GM18508 (cell line): ENCODE data around the gene STYXL1.
"Not testable (repeated sequence)": the region's sequence is repeated elsewhere in the genome, so short reads cannot be mapped to it uniquely, and the experiment has no call there.

Source experiments
- ATAC-seq: cut with Tn5 transposase; IDR thresholded peaks from one replicate; pipeline ENCODE4 v1.9.1; 2021; ENCODE audit warnings: moderate number of reproducible peaks; ENCODE audit not compliant: insufficient read depth, unreplicated experiment

The STYXL1 gene

GRCh38 chr7:76044375-76044865 is 3.4 kb downstream of the STYXL1 start:
- ATAC-seq: no peak

DNA sequence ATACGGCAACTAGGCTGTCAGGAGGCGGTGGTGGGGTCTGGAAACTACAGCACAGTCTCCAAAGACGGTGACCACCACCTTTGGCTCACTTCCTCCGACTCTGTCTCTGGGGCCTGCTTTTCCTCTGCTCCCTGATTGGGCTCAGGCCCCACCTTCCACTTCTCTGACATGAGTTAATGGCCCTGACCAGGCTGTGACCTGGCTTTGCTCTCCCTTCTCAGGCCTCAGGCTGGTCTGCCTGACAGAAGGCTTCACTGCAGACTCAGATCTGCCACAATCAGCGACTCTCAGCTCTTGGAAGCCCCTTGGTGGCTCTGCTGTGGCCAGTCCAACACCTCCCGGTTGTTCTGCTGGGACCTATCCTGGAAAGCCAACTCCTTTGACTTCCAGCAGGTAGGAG is 7.7 kb downstream of the STYXL1 start:
- no peak for ATAC-seq

GRCh38 chr7:76037310-76037709 is 10.5 kb downstream of the STYXL1 start:
- no peak for ATAC-seq

GRCh38 chr7:76031964-76032363 is 15.8 kb downstream of the STYXL1 start:
- ATAC-seq: no peak

- ATAC-seq: not testable (repeated sequence)
Observed at GRCh38 chr7:76029682-76030081, 18.1 kb downstream of the STYXL1 start.

GRCh38 chr7:76023002-76023401 is 24.8 kb downstream of the STYXL1 start:
- no peak for ATAC-seq

- ATAC-seq: no peak
Observed at GRCh38 chr7:76022026-76022780, 25.6 kb downstream of the STYXL1 start.

DNA sequence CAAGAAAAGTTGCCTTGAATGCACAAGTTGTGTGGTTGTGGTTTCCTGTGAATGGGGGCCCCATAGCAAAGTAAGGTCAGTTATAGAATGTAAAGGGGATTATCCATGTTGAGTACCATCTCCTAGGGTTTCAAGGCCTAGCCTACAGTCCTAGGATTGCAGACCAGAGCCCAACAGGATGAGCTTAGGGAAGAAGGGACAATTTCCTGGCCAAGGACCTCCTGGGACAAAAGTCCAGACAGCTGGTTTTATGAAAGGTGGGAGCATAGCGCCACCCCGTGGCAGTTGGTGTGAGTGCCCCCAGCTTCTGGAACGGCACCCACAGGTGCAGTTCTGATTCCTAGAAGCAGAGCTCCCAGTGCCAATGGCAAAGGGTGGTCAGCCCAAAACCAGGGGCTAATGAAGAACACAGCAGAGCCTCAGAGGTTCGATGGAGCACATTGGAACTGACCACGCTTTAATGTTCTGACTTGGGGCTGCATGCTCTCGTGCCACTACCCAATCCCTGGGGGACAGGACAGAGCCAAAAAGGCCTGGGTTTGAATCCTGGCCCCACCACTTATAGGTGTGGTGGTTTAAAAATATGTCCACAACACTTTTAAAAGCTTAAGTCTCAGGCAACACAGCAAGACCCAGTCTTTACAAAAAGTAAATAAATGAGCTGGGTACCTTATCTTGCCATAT is 27.6 kb downstream of the STYXL1 start:
- no peak for ATAC-seq

DNA sequence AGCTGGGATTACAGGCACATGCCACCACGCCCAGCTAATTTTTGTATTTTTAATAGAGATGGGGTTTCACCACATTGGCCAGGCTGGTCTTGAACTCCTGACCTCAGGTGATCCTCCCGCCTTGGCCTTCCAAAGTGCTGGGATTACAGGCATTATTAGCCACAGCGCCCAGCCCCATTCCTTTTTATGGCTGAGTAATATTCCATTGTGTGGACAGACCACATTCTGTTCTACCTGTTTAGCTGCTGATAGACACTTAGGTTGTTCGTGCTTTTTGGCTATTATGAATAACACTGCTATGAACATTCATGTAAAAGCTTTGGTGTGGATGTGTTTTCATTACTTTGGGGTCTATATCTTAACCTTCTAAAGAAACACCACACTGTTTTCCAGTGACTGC is 29.3 kb downstream of the STYXL1 start:
- ATAC-seq: not testable (repeated sequence)

DNA sequence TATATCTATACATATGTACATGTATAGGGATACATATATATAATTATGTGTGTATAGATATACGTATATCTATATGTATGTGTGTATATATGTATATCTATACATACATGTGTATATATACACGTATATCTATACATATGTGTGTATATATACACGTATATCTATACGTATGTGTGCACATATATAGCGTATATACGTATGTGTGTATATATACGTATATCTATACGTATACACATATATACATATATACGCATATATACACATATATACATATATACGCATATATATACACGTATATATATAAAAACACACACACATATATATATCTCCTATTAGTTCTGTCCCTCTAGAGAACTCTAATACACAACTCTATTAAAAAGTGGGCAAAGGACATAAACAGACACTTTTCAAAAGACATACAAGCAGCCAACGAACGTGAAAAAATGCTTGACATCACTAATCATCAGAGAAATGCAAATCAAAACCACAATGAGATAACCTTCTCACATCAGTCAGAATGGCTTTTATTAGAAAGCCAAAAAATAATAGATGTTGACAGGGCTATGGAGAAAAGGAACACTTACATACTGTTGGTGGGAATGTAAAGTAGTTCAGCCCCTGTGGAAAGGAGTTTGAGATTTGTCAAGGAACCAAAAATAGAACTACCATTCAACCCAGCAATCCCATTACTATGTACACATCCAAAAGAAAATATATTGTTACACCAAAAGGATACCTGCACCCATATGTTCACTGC is 31.4 kb downstream of the STYXL1 start:
- no peak for ATAC-seq

DNA sequence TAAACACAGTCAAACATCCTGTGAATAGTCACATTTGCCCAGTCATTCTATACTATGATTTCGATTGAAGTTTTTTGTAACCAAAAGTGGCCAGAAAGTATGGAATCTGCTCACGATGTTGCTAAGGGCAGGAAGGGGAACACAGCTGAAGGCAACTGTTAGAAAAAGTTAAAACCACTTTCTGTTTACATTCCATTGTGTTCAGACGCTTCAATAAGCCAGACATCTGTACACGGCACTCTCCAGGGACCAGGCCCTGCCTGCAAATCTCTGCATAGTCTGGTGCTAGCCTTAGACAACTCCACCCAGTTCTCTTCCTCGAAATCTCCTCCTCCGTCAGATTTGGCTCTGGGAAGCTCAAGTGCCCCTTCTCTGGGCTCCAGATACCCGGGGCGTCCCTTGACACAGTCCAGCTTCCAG is 36.3 kb downstream of the STYXL1 start:
- ATAC-seq: no peak

- no peak for ATAC-seq
Observed at GRCh38 chr7:76009672-76010600, 37.9 kb downstream of the STYXL1 start.

DNA sequence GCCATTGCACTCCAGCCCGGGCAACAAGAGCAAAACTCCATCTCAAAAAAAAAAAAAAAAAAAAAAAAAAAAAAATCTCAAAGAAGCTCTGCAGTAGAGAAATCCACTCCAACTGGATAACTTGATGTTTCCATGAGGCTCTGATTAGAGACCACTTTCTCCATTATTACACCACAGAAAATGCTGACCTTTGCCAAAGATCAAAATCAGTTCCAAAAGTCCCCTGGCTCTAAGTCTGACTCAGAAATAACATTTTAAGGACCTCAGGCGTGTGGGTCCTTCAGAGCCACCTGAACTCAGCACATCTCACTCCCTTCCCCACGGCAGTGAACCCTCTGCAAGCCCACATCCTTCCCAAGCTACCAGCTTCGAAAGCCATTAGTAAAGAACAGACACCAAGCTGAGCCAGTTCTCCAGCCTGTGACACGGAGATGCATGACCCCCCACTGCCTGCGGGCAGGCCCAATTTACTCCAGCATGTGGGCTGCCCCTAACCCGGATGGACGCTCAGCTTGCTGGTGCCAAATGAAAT is 39.6 kb downstream of the STYXL1 start:
- ATAC-seq: no peak

DNA sequence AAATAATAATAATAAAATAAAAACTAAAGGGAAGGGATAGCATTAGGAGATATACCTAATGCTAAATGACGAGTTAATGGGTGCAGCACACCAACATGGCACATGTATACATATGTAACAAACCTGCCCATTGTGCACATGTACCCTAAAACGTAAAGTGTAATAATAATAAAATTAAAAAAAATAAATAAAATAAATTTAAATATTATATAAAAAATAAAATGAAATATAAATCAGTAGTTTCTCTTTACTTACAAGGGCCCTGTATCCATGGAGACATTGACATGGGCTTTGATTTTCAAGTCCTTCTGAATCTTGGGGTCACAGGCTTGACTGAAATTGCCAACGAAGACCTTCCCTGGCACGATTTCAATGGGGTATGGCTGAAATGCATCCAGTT is 42.8 kb downstream of the STYXL1 start:
- not testable (repeated sequence) for ATAC-seq

- ATAC-seq: no peak
Observed at GRCh38 chr7:76003351-76003750, 44.4 kb downstream of the STYXL1 start.

GRCh38 chr7:76002822-76003221 is 45.0 kb downstream of the STYXL1 start:
- no peak for ATAC-seq

- no peak for ATAC-seq
Observed at GRCh38 chr7:76002139-76002538, 45.7 kb downstream of the STYXL1 start.

DNA sequence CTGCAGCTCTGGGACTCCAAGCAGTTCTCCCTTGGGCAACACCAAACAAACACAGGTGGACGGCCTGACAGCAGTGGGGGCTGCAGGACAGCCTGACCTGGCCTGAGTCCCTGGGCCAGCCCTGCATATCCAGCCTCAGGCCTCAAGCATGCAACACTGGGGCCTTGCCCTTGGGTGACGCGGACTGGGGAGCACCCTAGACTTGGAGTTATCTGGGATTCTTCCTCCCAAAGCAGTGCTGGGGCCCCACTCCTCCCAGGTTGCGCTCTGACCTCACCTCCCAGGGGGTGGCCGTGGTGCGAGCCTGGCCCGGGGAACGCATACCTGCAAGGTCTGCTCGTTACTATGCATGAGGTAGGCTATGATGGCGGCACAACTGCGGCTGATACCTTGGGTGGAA is 47.2 kb downstream of the STYXL1 start:
- no peak for ATAC-seq

DNA sequence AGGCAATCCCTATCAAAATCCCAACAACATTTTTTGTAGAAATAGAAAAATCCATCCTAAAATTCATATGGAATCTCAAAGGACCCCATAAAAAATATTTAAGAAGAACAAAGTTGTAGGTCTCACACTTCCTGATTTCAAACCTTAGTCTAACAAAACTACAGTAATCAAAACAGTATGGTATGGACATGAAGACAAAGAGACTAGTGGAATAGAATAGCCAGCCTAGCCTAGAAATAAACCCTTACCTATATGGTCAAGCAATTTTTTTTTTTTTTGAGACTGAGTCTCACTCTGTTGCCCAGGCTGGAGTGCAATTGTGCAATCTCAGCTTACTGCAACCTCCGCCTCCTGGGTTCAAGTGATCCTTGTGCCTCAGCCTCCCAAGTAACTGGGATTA is 49.8 kb downstream of the STYXL1 start:
- ATAC-seq: no peak

DNA sequence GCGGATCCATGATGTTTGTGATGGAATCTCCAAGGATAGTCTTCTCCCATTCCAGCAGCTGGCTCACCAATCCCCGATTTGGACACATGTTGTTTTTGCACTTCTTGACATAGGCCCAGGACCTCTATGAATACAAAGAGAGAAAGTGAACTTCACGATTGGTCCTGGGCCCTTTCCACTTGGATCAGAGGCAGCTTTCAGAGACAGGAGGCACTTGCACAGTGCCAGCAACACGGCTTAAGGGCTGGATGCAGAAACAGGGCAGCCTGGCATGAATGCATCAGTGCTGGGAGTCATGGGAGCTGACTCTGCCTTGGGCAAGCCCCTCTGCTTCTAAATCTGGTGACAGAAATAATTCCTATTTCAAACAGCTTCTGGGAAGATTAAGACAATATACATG is 51.3 kb downstream of the STYXL1 start:
- no peak for ATAC-seq
